GM23338 (cell line): ENCODE data around the gene MAP3K5. TPM values are rescaled to one million over a fixed set of nuclear protein-coding genes. Genes with fewer than 3 reads are reported as not detected.
A peak's percentile ranks its signal among the peaks of the same experiment; 100 is the strongest.

Experiments used
- ATAC-seq: fragments of 200-7000 bp; cut with Tn5 transposase; 3 replicates; pipeline ENCODE4 v1.9.1; 2020
- DNase-seq: peaks from one replicate; pipeline ENCODE4 v3.0.0-alpha.2; 2015; ENCODE audit warnings: low spot score
- H2AFZ ChIP-seq: fragments of 200-600 bp; sonication (generic); 2 replicates; pipeline ENCODE4 v1.8.0; 2016; ENCODE audit warnings: antibody characterized with exemption, mild to moderate bottlenecking, moderate library complexity
- H3F3A ChIP-seq: fragments of 200-600 bp; sonication (generic); replicated peaks from 2 replicates; pipeline ENCODE4 v1.8.0; 2017; ENCODE audit warnings: antibody characterized with exemption, mixed run types, low read depth
- H3K27ac ChIP-seq: fragments of 200-600 bp; sonication (generic); 2 replicates; pipeline ENCODE4 v1.6.1; 2016; ENCODE audit warnings: low read depth
- H3K27me3 ChIP-seq: fragments of 200-600 bp; sonication (generic); 2 replicates; pipeline ENCODE4 v1.8.0; 2016; ENCODE audit warnings: mild to moderate bottlenecking, mixed run types, moderate library complexity; ENCODE audit not compliant: insufficient read depth
- H3K36me3 ChIP-seq: fragments of 200-600 bp; sonication (generic); 2 replicates; pipeline ENCODE4 v1.8.0; 2016; ENCODE audit warnings: mild to moderate bottlenecking; ENCODE audit not compliant: insufficient read depth
- H3K4me1 ChIP-seq: fragments of 200-600 bp; sonication (generic); 2 replicates; pipeline ENCODE4 v1.8.0; 2016; ENCODE audit warnings: mild to moderate bottlenecking, moderate library complexity; ENCODE audit not compliant: insufficient read depth
- H3K4me2 ChIP-seq: fragments of 200-600 bp; sonication (generic); 2 replicates; pipeline ENCODE4 v1.7.1; 2017; ENCODE audit warnings: mixed run types
- H3K4me3 ChIP-seq: fragments of 200-600 bp; sonication (generic); 2 replicates; pipeline ENCODE4 v1.6.1; 2016; ENCODE audit warnings: mixed run types
- H3K79me2 ChIP-seq: fragments of 200-600 bp; sonication (generic); replicated peaks from 2 replicates; pipeline ENCODE4 v1.8.0; 2017; ENCODE audit warnings: mild to moderate bottlenecking; ENCODE audit not compliant: insufficient read depth
- H3K9me2 ChIP-seq: fragments of 200-600 bp; sonication (generic); 2 replicates; pipeline ENCODE4 v1.8.0; 2017; ENCODE audit not compliant: insufficient read depth
- H4K20me1 ChIP-seq: fragments of 200-600 bp; sonication (generic); replicated peaks from 2 replicates; pipeline ENCODE4 v1.8.0; 2017; ENCODE audit warnings: mild to moderate bottlenecking; ENCODE audit not compliant: insufficient read depth
- H3K27ac Mint-ChIP-seq: 2 replicates; pipeline ENCODE4 v1.8.0; 2020; ENCODE audit warnings: inconsistent platforms, mild to moderate bottlenecking, moderate library complexity, mixed read lengths
- H3K27me3 Mint-ChIP-seq: 3 replicates; pipeline ENCODE4 v1.8.0; 2022; ENCODE audit warnings: low read depth, mild to moderate bottlenecking, moderate library complexity, mixed read lengths, inconsistent platforms; ENCODE audit not compliant: insufficient read depth, poor library complexity
- H3K36me3 Mint-ChIP-seq: 3 replicates; pipeline ENCODE4 v1.8.0; 2021; ENCODE audit warnings: low read depth, mild to moderate bottlenecking, inconsistent platforms, moderate library complexity, mixed read lengths
- H3K4me1 Mint-ChIP-seq: 3 replicates; pipeline ENCODE4 v1.8.0; 2020; ENCODE audit warnings: mild to moderate bottlenecking, inconsistent platforms, mixed read lengths
- H3K4me3 Mint-ChIP-seq: 3 replicates; pipeline ENCODE4 v1.8.0; 2021; ENCODE audit warnings: moderate library complexity, mild to moderate bottlenecking, inconsistent platforms, mixed read lengths
- H3K9me3 Mint-ChIP-seq: 3 replicates; pipeline ENCODE4 v1.8.0; 2020; ENCODE audit warnings: moderate library complexity, mild to moderate bottlenecking, inconsistent platforms, mixed read lengths
- CTCF ChIP-seq, 2 experiments: fragments of 200-600 bp in 1 of 2; sonication (generic) in 1 of 2; conservative IDR thresholded peaks; 2 replicates each; pipeline versions ENCODE4 v1.5.1 to v1.6.1; 2016 to 2017; ENCODE audit warnings: antibody characterized with exemption in 2 of 2, low read depth in 2 of 2, mild to moderate bottlenecking in 2 of 2, moderate library complexity in 1 of 2
- ETS1 ChIP-seq: IDR thresholded peaks from 2 replicates; pipeline ENCODE4 v1.6.1; 2016; ENCODE audit warnings: antibody characterized with exemption
- EZH2 ChIP-seq: fragments of 200-600 bp; sonication (generic); IDR thresholded peaks from one replicate; pipeline ENCODE4 v1.8.0; 2017; ENCODE audit warnings: antibody characterized with exemption, mild to moderate bottlenecking, low read depth; ENCODE audit not compliant: unreplicated experiment
- EZH2phosphoT487 ChIP-seq: fragments of 200-600 bp; sonication (generic); IDR thresholded peaks from one replicate; pipeline ENCODE4 v1.8.1; 2018; ENCODE audit warnings: antibody characterized with exemption; ENCODE audit not compliant: unreplicated experiment
- JUNB ChIP-seq: IDR thresholded peaks from one replicate; pipeline ENCODE4 v1.6.1; 2016; ENCODE audit warnings: antibody characterized with exemption; ENCODE audit not compliant: unreplicated experiment
- REST ChIP-seq: IDR thresholded peaks from one replicate; pipeline ENCODE4 v1.6.1; 2018; ENCODE audit warnings: antibody characterized with exemption; ENCODE audit not compliant: unreplicated experiment
- STAT1 ChIP-seq: IDR thresholded peaks from one replicate; pipeline ENCODE4 v1.6.1; 2016; ENCODE audit warnings: antibody characterized with exemption; ENCODE audit not compliant: unreplicated experiment
- ZNF114 ChIP-seq: fragments of 250-450 bp; sonication (Bioruptor Pico); IDR thresholded peaks from 2 replicates; pipeline ENCODE4 v1.5.0; 2020; ENCODE audit warnings: mild to moderate bottlenecking, moderate library complexity
- ZNF331 ChIP-seq: fragments of 250-450 bp; sonication (Bioruptor Pico); IDR thresholded peaks from 2 replicates; pipeline ENCODE4 v1.5.0; 2020; ENCODE audit warnings: low read depth, mild to moderate bottlenecking, moderate library complexity
- polyA plus RNA-seq: library from polyadenylated mRNA; unstranded; fragments of >200 nt; fragmentation: Nextera tagmentation; extraction: Ambion mirVana; gene quantifications from 2 replicates; pipeline ENCODE4 v1.2.1, GENCODE V29; 2016
- total RNA-seq: library from RNA; depleted of rRNA; stranded (reverse); fragments of >200 nt; shearing (Covaris generic); gene quantifications from 2 replicates; pipeline ENCODE4 v1.2.3, GENCODE V29; 2014

MAP3K5 gene
- total and polyA plus RNA-seq, 2 experiments from 2014 or later = 0.76 to 2.8 TPM

- H3K27ac ChIP-seq = no peak overlapping the region
- Mint-ChIP-seq H3K4me3 (no peak overlapping the region), H3K9me3 (no peaks in the 10 kb centered on the region), H3K4me1 (peaks cover 23% of the 10 kb centered on the region), H3K36me3 (peaks cover 32% of the 10 kb centered on the region), H3K27ac (no peak overlapping the region; the same call in none of the 2 replicates), H3K27me3 (no peaks in the 10 kb centered on the region)
- H2AFZ ChIP-seq = no peak overlapping the region
- H4K20me1 ChIP-seq = no peaks in the 10 kb centered on the region; the same call in 1 of the 2 replicates
- no peak for ATAC-seq
- TF ChIP-seq JUNB = no peak
- no peak for TF ChIP-seq ZNF114 (CRISPR knock-in tag)
- TF ChIP-seq STAT1 = no peak
- no peak for TF ChIP-seq EZH2phosphoT487
- no peak for TF ChIP-seq CTCF (conservative IDR thresholded peaks at IDR 0.05; ENCODE audit: low read depth in 2 of 2)
- DNase-seq = no peak
- H3K4me2 ChIP-seq = no peak overlapping the region
- no peaks in the 10 kb centered on the region for H3K27me3 ChIP-seq
- no peaks in the 10 kb centered on the region for H3K36me3 ChIP-seq
- H3F3A ChIP-seq = no peaks in the 10 kb centered on the region
- no peaks in the 10 kb centered on the region for H3K9me2 ChIP-seq
- H3K79me2 ChIP-seq = peaks cover 93% of the 10 kb centered on the region
- H3K4me1 ChIP-seq = peaks cover 8% of the 10 kb centered on the region
- no peak overlapping the region for H3K4me3 ChIP-seq
Measured at GRCh38 chr6:136511926-136512325, 280.4 kb downstream of the MAP3K5 start.

DNA sequence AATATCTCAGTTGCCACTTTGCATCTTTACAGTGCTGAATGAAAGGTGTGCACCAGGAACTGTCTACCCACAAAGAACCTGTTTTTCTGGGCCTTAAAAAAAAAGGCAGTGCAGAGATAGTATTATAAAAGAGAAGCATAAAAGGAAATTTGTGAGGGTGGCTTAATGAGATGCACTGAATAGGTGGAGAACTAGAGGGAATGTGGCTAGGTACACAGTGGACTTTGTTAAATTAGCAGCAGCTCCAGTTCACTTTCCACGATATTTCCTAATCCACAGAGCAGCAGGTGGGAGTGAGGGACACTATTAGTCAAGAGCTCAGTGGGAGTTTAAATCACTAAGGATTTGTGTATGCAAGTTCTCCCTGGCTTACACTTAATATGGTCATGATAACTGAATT lies 280.9 kb downstream of the MAP3K5 start:
- Histone ChIP-seq H3K27me3 (no peaks in the 10 kb centered on the region), H3K4me1 (peaks cover 13% of the 10 kb centered on the region), H3F3A (no peaks in the 10 kb centered on the region), H3K79me2 (peaks cover 93% of the 10 kb centered on the region), H3K4me3 (no peak overlapping the region), H4K20me1 (no peaks in the 10 kb centered on the region; the same call in 1 of the 2 replicates), H3K27ac (no peak overlapping the region), H3K4me2 (no peak overlapping the region), H3K36me3 (no peaks in the 10 kb centered on the region), H3K9me2 (no peaks in the 10 kb centered on the region), H2AFZ (no peak overlapping the region)
- no peak for ATAC-seq
- Mint-ChIP-seq H3K9me3 (no peaks in the 10 kb centered on the region), H3K27me3 (no peaks in the 10 kb centered on the region), H3K36me3 (peaks cover 32% of the 10 kb centered on the region), H3K4me3 (no peak overlapping the region), H3K4me1 (peaks cover 28% of the 10 kb centered on the region), H3K27ac (peak overlapping the region; percentile 92)
- no peak for DNase-seq
- TF ChIP-seq EZH2 (no peak), REST (no peak), ETS1 (no peak), ZNF114 (CRISPR knock-in tag) (no peak), CTCF (conservative IDR thresholded peaks at IDR 0.05; ENCODE audit: low read depth in 2 of 2) (no peak), ZNF331 (CRISPR knock-in tag) (no peak)
